A673 (cell line): ENCODE measurements around the gene AGBL4. TPM values are rescaled to one million over a fixed set of nuclear protein-coding genes. Genes with fewer than 3 reads are reported as not detected.
A peak's percentile ranks its signal among the peaks of the same experiment; 100 is the strongest.

Experiments used
- BruUV-seq: library from RNA; stranded (reverse); fragments of 400-500 nt; replicated peaks from 2 replicates; lab custom pipeline; 2021; lab: Mats Ljungman, UMichigan
- CTCF ChIA-PET: fragments of 300-600 bp; sonication (Branson Sonifier 250); formaldehyde crosslinking; loops from one replicate; lab custom pipeline; 2022; ENCODE audit warnings: antibody characterized with exemption; lab: Charles Lee
- POLR2A ChIA-PET: fragments of 300-600 bp; sonication (Branson Sonifier 250); formaldehyde crosslinking; loops from one replicate; lab custom pipeline; 2022; ENCODE audit warnings: antibody characterized with exemption; ENCODE audit not compliant: low non-redundant PET; lab: Charles Lee
- DNase-seq: peaks from one replicate; pipeline ENCODE4 v3.0.0-alpha.2; 2015; ENCODE audit warnings: low spot score
- H3K27ac ChIP-seq: fragments of 200-600 bp; sonication (generic); 2 replicates; pipeline ENCODE4 v1.5.1; 2016; ENCODE audit warnings: mixed run types, low read depth, mild to moderate bottlenecking, mixed read lengths, antibody characterized with exemption, low read length; ENCODE audit not compliant: poor library complexity, severe bottlenecking
- H3K27me3 ChIP-seq: fragments of 200-600 bp; sonication (generic); replicated peaks from 2 replicates; pipeline ENCODE4 v1.6.1; 2017; ENCODE audit warnings: mixed run types, low read depth, mild to moderate bottlenecking, mixed read lengths, antibody characterized with exemption, low read length; ENCODE audit not compliant: insufficient read depth, poor library complexity
- H3K36me3 ChIP-seq: fragments of 200-600 bp; sonication (generic); 2 replicates; pipeline ENCODE4 v1.6.1; 2016; ENCODE audit warnings: mixed run types, mild to moderate bottlenecking, mixed read lengths, antibody characterized with exemption, low read length; ENCODE audit not compliant: insufficient read depth, poor library complexity, severe bottlenecking
- H3K4me1 ChIP-seq: fragments of 200-600 bp; sonication (generic); 2 replicates; pipeline ENCODE4 v1.6.1; 2017; ENCODE audit warnings: mixed run types, mild to moderate bottlenecking, mixed read lengths, antibody characterized with exemption, low read length; ENCODE audit not compliant: insufficient read depth, poor library complexity, severe bottlenecking
- H3K4me3 ChIP-seq: fragments of 200-600 bp; sonication (generic); 2 replicates; pipeline ENCODE4 v1.5.1; 2016; ENCODE audit warnings: low read depth, mixed run types, mild to moderate bottlenecking, mixed read lengths, low read length; ENCODE audit not compliant: poor library complexity, severe bottlenecking
- H3K9me3 ChIP-seq: fragments of 200-600 bp; sonication (generic); 2 replicates; pipeline ENCODE4 v1.6.1; 2016; ENCODE audit warnings: mixed run types, low read depth, mild to moderate bottlenecking, mixed read lengths, antibody characterized with exemption, low read length; ENCODE audit not compliant: poor library complexity, severe bottlenecking
- EZH2 ChIP-seq: fragments of 200-600 bp; sonication (generic); IDR thresholded peaks from 2 replicates; pipeline ENCODE4 v1.6.1; 2017; ENCODE audit warnings: borderline replicate concordance, low read depth, mild to moderate bottlenecking, mixed read lengths, antibody characterized with exemption, low read length; ENCODE audit not compliant: poor library complexity, severe bottlenecking
- intact Hi-C: fragments of 100-400 bp; cut with micrococcal nuclease; formaldehyde crosslinking; loops from one replicate; pipeline ENCODE4 v1.10.0; 2022; ENCODE audit not compliant: unreplicated experiment
- total RNA-seq: library from RNA; stranded (reverse); gene quantifications from 2 replicates; pipeline ENCODE4 v1.2.3, GENCODE V29; 2021
- TF ChIP-seq, protein P1 (sequence below): fragments of 300-800, 200-600 bp; sonication (generic); conservative IDR thresholded peaks from 2 replicates; pipeline ENCODE4 v1.5.1; 2017; ENCODE audit warnings: low read depth, mild to moderate bottlenecking, antibody characterized with exemption, low read length, moderate library complexity, mixed read lengths

AGBL4 gene
- total RNA-seq, 1 experiment from 2014 or later, result 0.32 TPM

DNA sequence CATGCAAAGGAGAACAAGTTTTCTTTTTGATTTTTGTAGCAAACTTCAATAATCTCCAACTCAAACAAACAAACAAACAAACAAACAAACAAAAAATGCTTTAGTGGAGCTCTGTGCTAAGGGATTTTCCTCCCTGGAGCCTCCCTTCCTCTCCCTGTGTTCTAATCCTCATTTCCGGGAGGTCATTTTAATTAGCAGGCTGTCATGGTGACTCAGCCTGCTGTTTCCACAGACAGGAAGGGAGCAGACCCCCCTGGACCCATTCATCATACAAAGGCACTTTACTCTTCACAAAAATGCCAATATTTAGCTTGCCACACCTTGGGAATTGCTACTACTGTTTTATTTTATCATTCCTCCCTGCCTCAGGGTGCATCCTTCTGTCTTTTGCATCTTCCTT lies 1490.8 kb downstream of the AGBL4 start:
- intact Hi-C loops, result no loop called here
- peaks cover 11% of the 10 kb centered on the region for H3K4me1 ChIP-seq
- no peak overlapping the region for H3K4me3 ChIP-seq
- BruUV-seq, result no TSS peak
- no peaks in the 10 kb centered on the region for H3K36me3 ChIP-seq
- H3K9me3 ChIP-seq, result no peaks in the 10 kb centered on the region
- ChIA-PET POLR2A (interaction anchor here (0.7 kb wide), 1 partner anchor 1492 kb away, joined by 5 read pairs; no protein-coding TSS in a partner anchor), CTCF (interaction anchor here (0.6 to 0.7 kb wide), 2 partner anchors 243 to 1739 kb away, joined by 3 read pairs; partner anchors contain the start of gene BEND5)
- no peak for TF ChIP-seq EZH2
- TF ChIP-seq, protein P1, sequence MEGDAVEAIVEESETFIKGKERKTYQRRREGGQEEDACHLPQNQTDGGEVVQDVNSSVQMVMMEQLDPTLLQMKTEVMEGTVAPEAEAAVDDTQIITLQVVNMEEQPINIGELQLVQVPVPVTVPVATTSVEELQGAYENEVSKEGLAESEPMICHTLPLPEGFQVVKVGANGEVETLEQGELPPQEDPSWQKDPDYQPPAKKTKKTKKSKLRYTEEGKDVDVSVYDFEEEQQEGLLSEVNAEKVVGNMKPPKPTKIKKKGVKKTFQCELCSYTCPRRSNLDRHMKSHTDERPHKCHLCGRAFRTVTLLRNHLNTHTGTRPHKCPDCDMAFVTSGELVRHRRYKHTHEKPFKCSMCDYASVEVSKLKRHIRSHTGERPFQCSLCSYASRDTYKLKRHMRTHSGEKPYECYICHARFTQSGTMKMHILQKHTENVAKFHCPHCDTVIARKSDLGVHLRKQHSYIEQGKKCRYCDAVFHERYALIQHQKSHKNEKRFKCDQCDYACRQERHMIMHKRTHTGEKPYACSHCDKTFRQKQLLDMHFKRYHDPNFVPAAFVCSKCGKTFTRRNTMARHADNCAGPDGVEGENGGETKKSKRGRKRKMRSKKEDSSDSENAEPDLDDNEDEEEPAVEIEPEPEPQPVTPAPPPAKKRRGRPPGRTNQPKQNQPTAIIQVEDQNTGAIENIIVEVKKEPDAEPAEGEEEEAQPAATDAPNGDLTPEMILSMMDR, result no peak
- DNase-seq, result peak; percentile 68
- no peak overlapping the region for H3K27ac ChIP-seq
- H3K27me3 ChIP-seq, result no peaks in the 10 kb centered on the region

DNA sequence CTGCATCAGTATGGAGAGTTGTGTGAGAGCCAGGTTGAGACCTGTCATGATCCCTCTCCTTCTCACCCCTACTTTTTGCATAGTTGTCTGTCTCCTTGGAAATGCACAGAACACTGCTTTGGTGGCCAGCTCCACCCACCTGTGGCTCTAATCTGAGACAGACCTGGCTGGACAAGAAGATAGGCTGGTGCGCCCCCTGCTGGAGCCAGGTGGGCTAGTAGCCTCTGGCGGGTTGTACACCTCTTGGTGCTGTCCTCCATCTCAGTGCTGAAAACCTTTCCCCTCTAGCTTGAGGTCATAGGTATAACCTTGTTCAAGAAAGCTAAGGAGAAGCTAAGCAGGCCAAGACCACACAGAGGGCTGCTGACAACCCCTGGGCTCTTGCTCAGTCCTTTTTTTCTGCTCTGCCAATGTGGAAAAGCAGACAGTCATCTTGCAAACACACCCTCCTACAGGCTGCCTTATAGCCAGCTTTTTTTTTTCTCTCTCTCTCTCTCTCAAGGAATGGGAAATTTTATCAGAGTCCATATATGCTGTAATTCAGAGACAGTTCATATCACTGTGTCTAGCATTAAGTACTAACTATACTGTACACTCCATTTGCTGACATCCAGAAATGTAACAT lies 1492.9 kb downstream of the AGBL4 start:
- intact Hi-C loops, result loop anchor here (1.0 kb wide), 1 partner anchor 33 kb away; no protein-coding TSS in a partner anchor
- TF ChIP-seq, protein P1, result peak; percentile 96
- TF ChIP-seq EZH2, result no peak
- CTCF ChIA-PET, result interaction anchor here (0.6 to 1.2 kb wide), 3 partner anchors 33 to 421 kb away, joined by 3 to 7 read pairs (median 3); no protein-coding TSS in a partner anchor
- Histone ChIP-seq H3K4me1 (peaks cover 24% of the 10 kb centered on the region), H3K27me3 (no peaks in the 10 kb centered on the region), H3K9me3 (no peaks in the 10 kb centered on the region), H3K4me3 (no peak overlapping the region), H3K27ac (no peak overlapping the region), H3K36me3 (no peaks in the 10 kb centered on the region)
- POLR2A ChIA-PET, result no interaction called here
- no TSS peak for BruUV-seq
- peak; percentile 75 for DNase-seq

DNA sequence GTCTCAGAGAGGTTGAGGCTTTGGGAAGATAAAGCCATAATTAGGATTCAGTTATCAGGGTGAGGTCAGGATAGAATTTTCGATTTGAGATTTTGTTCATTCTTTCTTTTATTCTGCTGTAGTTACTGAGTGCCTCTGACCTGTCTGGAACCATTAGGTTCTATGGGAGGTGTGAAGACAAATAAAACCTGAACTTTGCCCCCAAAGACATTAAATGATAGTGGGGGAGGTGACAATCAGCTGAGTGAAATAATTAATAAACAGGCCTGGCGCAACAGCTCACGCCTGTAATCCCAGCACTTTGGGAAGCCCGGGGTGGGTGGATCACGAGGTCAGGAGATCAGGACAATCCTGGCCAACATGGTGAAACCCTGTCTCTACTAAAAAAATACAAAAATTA lies 1496.7 kb downstream of the AGBL4 start:
- POLR2A ChIA-PET, result no interaction called here

More for the DNA sequence above, 1496.7 kb downstream of the AGBL4 start:
- no peak for DNase-seq
- TF ChIP-seq, protein P1, result no peak
- TF ChIP-seq EZH2, result no peak
- intact Hi-C loops, result no loop called here
- CTCF ChIA-PET, result no interaction called here
- peak overlapping the region; percentile 47 for H3K27ac ChIP-seq
- H3K4me1 ChIP-seq, result peaks cover 22% of the 10 kb centered on the region
- no peaks in the 10 kb centered on the region for H3K9me3 ChIP-seq
- H3K27me3 ChIP-seq, result no peaks in the 10 kb centered on the region
- H3K36me3 ChIP-seq, result no peaks in the 10 kb centered on the region
- no TSS peak for BruUV-seq
- no peak overlapping the region for H3K4me3 ChIP-seq
